Measurements from ENCODE around the gene GAN. TPM values are rescaled to one million over a fixed set of nuclear protein-coding genes. Genes with fewer than 3 reads are reported as not detected.

GAN gene
- polyA plus RNA-seq, 1 donor = 2.7 TPM

DNA sequence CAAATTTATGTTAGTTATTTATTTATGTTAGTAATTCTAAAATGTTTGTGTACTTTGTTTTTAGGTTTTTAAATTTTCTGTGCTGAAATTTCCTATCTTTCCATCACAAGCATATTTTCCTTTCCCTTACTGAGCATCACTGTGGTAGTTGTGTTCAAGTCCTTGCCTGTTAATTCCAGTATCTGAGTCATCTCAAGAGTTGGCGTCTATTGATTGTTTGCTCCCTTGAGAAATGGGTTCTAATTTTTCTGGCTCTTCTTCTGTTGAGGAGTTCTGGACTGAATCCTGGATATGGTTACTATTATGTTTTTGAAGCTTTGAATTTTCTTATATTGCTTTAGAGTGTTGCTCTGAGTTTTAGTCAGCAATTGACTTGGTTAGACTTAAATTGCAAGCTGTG, 56.3 kb downstream of the GAN start:
- Histone ChIP-seq H3K4me3 (ENCODE audit: low read length) (no peak overlapping the region), H3K36me3 (ENCODE audit: control insufficient read depth, insufficient read depth, low read length) (peaks cover 35% of the 10 kb centered on the region), H3K4me1 (ENCODE audit: control insufficient read depth, insufficient read depth, low read length) (no peaks in the 10 kb centered on the region), H3K9me3 (ENCODE audit: control insufficient read depth, low read depth, low read length) (no peaks in the 10 kb centered on the region), H3K27me3 (ENCODE audit: control insufficient read depth, insufficient read depth, low read length) (no peaks in the 10 kb centered on the region), H3K27ac (ENCODE audit: low read length) (no peak overlapping the region)
- WGBS (ENCODE audit: insufficient coverage, low lambda C conversion rate) = no CpG with 5 or more reads among the region's 1 CpG
- DNase-seq = no peak

DNA sequence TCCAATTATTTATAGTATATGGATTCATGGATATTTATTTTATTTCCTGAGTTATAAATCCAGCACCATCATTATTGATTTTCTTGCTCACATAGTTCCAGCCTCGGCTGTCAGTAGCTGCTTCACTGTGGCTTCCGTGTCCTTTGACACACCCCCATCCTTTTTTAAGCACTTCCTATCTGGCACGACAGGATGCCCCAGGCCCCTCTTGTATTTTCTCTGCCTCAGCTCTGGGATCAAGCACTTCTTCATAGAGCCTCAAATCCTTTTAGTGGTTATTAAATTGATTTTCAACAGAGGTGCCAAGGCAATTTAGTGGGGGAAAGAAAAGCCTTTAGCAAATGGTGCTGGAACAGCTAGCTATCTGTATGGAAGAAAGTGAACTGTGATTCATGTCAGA, 59.8 kb downstream of the GAN start:
- H3K4me3 ChIP-seq (ENCODE audit: low read length) = no peak overlapping the region
- no peaks in the 10 kb centered on the region for H3K9me3 ChIP-seq (ENCODE audit: control insufficient read depth, low read depth, low read length)
- DNase-seq = no peak
- no peaks in the 10 kb centered on the region for H3K4me1 ChIP-seq (ENCODE audit: control insufficient read depth, insufficient read depth, low read length)
- H3K27ac ChIP-seq (ENCODE audit: low read length) = no peak overlapping the region
- peaks cover 44% of the 10 kb centered on the region for H3K36me3 ChIP-seq (ENCODE audit: control insufficient read depth, insufficient read depth, low read length)
- WGBS (ENCODE audit: insufficient coverage, low lambda C conversion rate) = no CpG with 5 or more reads among the region's 3 CpGs
- H3K27me3 ChIP-seq (ENCODE audit: control insufficient read depth, insufficient read depth, low read length) = no peaks in the 10 kb centered on the region

DNA sequence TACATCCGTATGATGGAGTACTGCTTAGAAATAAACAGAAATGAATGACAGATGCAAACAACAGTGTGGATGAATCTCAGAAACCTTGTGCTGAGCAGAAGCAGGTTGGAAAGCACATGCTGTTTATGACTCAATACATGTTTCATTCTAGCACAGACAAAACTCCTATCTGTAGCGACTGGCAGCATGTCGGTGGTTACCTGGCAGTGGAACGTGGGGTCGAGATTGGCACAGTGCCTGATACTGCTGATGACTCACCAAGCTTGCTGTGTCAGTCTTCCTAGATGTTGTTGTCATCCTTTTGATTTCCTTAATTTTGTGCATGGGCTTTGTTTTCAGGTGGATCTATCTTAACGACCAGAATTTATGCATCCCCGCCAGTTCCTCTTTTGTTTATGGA, 62.1 kb downstream of the GAN start:
- H3K36me3 ChIP-seq (ENCODE audit: control insufficient read depth, insufficient read depth, low read length) = peaks cover 27% of the 10 kb centered on the region
- no peaks in the 10 kb centered on the region for H3K4me1 ChIP-seq (ENCODE audit: control insufficient read depth, insufficient read depth, low read length)
- WGBS (ENCODE audit: insufficient coverage, low lambda C conversion rate) = 100% methylated on average over 1 of the region's 7 CpGs
- DNase-seq = no peak
- H3K27me3 ChIP-seq (ENCODE audit: control insufficient read depth, insufficient read depth, low read length) = no peaks in the 10 kb centered on the region
- no peak overlapping the region for H3K4me3 ChIP-seq (ENCODE audit: low read length)
- no peak overlapping the region for H3K27ac ChIP-seq (ENCODE audit: low read length)
- no peaks in the 10 kb centered on the region for H3K9me3 ChIP-seq (ENCODE audit: control insufficient read depth, low read depth, low read length)

DNA sequence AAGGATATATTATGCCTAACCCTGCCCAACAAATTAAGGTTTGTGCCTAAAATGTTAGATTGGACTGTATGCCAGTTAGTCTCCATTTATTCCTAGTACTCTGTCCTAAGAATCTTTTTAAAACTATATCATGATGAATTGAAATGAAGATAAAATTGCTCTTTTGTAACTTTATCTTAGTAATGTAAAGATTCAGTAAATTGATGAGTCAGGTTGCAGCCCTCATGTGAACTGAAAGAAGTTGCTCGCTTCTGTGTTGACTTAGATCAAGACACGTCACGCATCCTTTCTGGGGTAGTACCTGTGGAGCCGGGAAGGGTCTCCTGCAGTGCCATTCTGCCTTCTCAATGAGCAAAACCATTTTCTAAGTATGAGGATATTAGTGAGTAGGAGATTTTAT, 63.3 kb downstream of the GAN start:
- Histone ChIP-seq H3K36me3 (ENCODE audit: control insufficient read depth, insufficient read depth, low read length) (peaks cover 24% of the 10 kb centered on the region), H3K27me3 (ENCODE audit: control insufficient read depth, insufficient read depth, low read length) (no peaks in the 10 kb centered on the region), H3K4me1 (ENCODE audit: control insufficient read depth, insufficient read depth, low read length) (no peaks in the 10 kb centered on the region), H3K4me3 (ENCODE audit: low read length) (no peak overlapping the region), H3K9me3 (ENCODE audit: control insufficient read depth, low read depth, low read length) (no peaks in the 10 kb centered on the region), H3K27ac (ENCODE audit: low read length) (no peak overlapping the region)
- no peak for DNase-seq
- WGBS (ENCODE audit: insufficient coverage, low lambda C conversion rate) = no CpG with 5 or more reads among the region's 4 CpGs

DNA sequence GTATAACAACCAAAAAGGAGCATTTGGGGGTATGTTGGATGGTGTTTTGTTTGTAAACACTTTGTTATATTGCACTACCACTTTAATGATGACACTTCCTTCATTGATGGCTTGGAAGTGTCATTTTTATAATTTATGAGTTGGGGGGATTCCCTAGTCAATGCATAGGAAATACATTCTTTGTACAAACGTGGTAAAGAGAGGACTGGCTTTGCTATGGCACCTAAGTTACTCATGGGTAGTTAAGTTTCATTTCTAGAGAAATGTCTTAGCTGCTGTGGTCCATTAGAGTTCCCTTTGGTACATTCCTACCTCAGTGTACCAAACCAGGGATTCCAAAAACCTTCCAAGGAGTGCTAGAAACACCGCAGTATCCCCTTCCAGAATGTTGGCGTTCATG, 66.2 kb downstream of the GAN start:
- no CpG with 5 or more reads among the region's 3 CpGs for WGBS (ENCODE audit: insufficient coverage, low lambda C conversion rate)
- Histone ChIP-seq H3K4me3 (ENCODE audit: low read length) (no peak overlapping the region), H3K27ac (ENCODE audit: low read length) (no peak overlapping the region), H3K27me3 (ENCODE audit: control insufficient read depth, insufficient read depth, low read length) (no peaks in the 10 kb centered on the region), H3K9me3 (ENCODE audit: control insufficient read depth, low read depth, low read length) (no peaks in the 10 kb centered on the region), H3K36me3 (ENCODE audit: control insufficient read depth, insufficient read depth, low read length) (peaks cover 21% of the 10 kb centered on the region), H3K4me1 (ENCODE audit: control insufficient read depth, insufficient read depth, low read length) (no peaks in the 10 kb centered on the region)
- no peak for DNase-seq

DNA sequence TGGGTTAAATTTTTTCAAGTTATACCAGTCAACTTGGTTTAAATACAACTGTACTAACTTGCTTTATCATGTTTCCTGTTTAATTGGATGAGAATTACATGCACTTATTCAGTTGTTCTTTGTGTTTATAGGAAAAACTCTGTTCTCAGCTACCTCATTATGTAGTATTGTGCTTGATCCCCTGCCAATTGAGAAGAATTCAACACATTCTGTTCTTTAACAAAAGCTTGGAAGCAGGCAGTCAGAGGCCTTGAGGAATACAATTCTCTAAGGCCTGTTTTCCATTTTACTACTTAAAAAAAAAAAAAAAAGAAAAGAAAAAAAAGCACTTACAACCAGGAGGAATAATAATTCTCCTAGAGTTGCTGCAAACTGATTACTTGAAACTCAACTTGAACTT, 69.2 kb downstream of the GAN start:
- H3K9me3 ChIP-seq (ENCODE audit: control insufficient read depth, low read depth, low read length) = peaks cover 3% of the 10 kb centered on the region
- H3K27ac ChIP-seq (ENCODE audit: low read length) = no peak overlapping the region
- peak in 1 of 2 donors; percentile 10 for DNase-seq

DNA sequence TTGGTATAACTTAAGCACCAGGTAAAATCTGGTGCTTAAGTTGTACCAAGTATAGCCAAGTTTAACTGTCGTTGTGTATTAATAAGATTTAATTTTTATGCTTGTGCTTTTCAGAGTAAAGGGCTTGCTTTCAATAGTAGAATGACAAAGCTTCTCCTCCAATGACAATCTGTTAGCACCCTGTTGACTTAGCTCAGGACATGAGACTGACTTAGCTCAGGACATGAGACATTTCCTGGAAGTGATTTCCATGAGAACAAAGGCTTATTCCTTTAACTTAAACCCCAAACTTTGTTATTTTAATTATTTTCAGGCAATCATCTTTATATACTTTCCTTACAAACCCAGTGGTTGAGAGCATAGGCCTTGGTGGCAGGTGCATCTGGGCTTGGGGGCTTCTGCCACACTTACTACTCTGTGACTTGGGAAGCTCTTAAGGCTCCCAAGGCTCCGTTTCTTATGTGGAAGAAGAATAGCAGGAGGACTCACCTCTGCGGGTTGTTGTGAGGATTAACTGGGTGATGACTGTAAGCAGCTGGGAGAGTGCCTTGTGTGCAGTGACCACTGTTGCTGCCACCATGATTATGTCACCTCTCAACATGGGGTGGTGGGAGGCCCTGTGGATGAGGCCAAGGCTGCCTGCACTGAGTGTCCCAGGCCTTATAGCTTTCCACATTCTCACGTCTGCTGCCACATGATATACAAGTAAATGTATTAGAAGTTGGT, 70.4 kb downstream of the GAN start:
- WGBS (ENCODE audit: insufficient coverage, low lambda C conversion rate) = no CpG with 5 or more reads among the region's 4 CpGs
- Histone ChIP-seq H3K9me3 (ENCODE audit: control insufficient read depth, low read depth, low read length) (peaks cover 3% of the 10 kb centered on the region), H3K4me1 (ENCODE audit: control insufficient read depth, insufficient read depth, low read length) (no peaks in the 10 kb centered on the region), H3K27ac (ENCODE audit: low read length) (no peak overlapping the region), H3K36me3 (ENCODE audit: control insufficient read depth, insufficient read depth, low read length) (peaks cover 7% of the 10 kb centered on the region), H3K27me3 (ENCODE audit: control insufficient read depth, insufficient read depth, low read length) (no peaks in the 10 kb centered on the region), H3K4me3 (ENCODE audit: low read length) (no peak overlapping the region)
- no peak for DNase-seq

More for the DNA sequence above, 69.2 kb downstream of the GAN start:
- Histone ChIP-seq H3K27me3 (ENCODE audit: control insufficient read depth, insufficient read depth, low read length) (no peaks in the 10 kb centered on the region), H3K4me3 (ENCODE audit: low read length) (no peak overlapping the region), H3K4me1 (ENCODE audit: control insufficient read depth, insufficient read depth, low read length) (no peaks in the 10 kb centered on the region), H3K36me3 (ENCODE audit: control insufficient read depth, insufficient read depth, low read length) (peaks cover 8% of the 10 kb centered on the region)

DNA sequence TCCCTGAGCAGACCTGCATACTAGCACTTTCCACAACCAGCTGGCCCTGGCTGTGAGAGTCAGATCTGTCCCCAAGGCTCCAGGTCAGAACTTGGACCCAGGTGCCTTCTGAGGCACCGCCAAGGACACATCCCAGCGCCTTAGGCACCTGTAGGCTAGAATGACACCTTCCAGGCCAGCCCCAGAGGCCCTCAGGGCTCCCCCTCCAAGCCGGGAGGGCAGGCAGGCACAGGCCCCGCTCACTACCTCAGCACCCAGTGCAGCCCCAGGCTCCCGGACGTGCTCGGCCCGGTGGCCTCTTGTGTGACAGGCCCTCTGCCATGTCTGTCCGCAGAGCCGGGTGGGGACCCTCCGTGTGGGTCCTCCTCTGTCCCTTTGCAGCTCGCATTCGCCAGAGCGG, 73.6 kb downstream of the GAN start:
- no peaks in the 10 kb centered on the region for H3K27me3 ChIP-seq (ENCODE audit: control insufficient read depth, insufficient read depth, low read length)
- no peak overlapping the region for H3K27ac ChIP-seq (ENCODE audit: low read length)
- no peaks in the 10 kb centered on the region for H3K4me1 ChIP-seq (ENCODE audit: control insufficient read depth, insufficient read depth, low read length)
- H3K4me3 ChIP-seq (ENCODE audit: low read length) = no peak overlapping the region
- no peak for DNase-seq
- 80% methylated on average over 2 of the region's 14 CpGs for WGBS (ENCODE audit: insufficient coverage, low lambda C conversion rate)
- H3K36me3 ChIP-seq (ENCODE audit: control insufficient read depth, insufficient read depth, low read length) = peaks cover 19% of the 10 kb centered on the region
- peaks cover 3% of the 10 kb centered on the region for H3K9me3 ChIP-seq (ENCODE audit: control insufficient read depth, low read depth, low read length)

DNA sequence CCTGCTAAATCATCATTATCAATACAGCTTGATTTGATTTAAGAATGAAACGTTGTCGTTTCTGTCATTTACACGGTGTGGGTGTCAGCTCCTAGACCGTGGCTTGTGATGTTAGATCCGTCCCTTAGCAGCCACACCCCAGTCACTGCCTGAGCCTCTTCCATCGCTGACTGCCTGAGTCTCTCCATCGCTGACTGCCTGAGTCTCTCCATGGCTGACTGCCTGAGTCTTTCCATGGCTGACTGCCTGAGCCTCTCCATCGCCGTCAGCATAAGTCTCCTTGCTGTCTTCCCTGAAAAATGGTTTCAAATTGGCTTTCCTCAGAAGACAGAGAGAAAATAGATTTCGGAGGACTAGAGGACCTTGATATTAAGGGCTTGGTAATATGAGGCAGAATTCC, 76.1 kb downstream of the GAN start:
- H3K4me1 ChIP-seq (ENCODE audit: control insufficient read depth, insufficient read depth, low read length) = no peaks in the 10 kb centered on the region
- H3K4me3 ChIP-seq (ENCODE audit: low read length) = no peak overlapping the region
- peaks cover 3% of the 10 kb centered on the region for H3K9me3 ChIP-seq (ENCODE audit: control insufficient read depth, low read depth, low read length)
- no peak overlapping the region for H3K27ac ChIP-seq (ENCODE audit: low read length)
- no peaks in the 10 kb centered on the region for H3K27me3 ChIP-seq (ENCODE audit: control insufficient read depth, insufficient read depth, low read length)
- peaks cover 19% of the 10 kb centered on the region for H3K36me3 ChIP-seq (ENCODE audit: control insufficient read depth, insufficient read depth, low read length)
- no CpG with 5 or more reads among the region's 10 CpGs for WGBS (ENCODE audit: insufficient coverage, low lambda C conversion rate)
- DNase-seq = no peak

DNA sequence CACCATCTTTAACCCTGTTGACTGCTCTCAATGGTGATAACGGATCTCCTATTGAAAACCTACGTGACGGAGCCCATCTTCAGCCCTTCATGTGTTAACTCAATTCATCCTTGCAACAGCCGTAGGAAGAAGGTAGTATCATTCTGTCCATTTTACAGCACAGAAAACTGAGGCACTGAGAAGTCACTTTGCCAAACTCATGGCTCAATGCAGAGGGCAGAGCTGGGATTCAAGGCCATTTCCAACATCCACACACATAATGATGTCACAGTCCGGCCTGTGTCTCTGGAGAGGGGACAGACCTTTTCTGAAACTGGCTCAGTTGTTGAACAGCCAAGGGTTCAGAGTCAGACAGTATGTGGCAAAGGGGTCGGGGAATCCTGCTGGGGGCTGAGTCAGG, 77.2 kb downstream of the GAN start:
- Histone ChIP-seq H3K27ac (ENCODE audit: low read length) (no peak overlapping the region), H3K36me3 (ENCODE audit: control insufficient read depth, insufficient read depth, low read length) (peaks cover 19% of the 10 kb centered on the region)
- WGBS (ENCODE audit: insufficient coverage, low lambda C conversion rate) = no CpG with 5 or more reads among the region's 6 CpGs

DNA sequence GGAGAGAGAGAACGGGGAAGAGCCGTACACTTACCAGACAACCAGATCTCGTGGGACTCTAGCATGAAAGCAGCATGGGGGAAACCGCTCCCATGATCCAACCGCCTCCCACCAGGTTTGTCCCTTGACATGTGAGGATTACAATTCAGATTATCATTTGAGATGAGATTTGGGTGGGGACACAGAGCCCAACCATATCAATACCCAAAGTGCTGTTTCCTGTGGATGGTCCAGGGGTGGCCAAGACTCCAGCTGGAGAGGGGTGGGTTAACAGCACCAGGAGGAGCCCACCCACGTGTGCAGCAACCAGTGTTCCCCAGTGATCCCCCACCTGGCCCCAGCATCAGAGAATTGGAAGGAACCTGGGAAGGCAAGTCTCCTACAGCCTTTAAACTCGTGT, 79.7 kb downstream of the GAN start:
- no peaks in the 10 kb centered on the region for H3K9me3 ChIP-seq (ENCODE audit: control insufficient read depth, low read depth, low read length)
- H3K4me1 ChIP-seq (ENCODE audit: control insufficient read depth, insufficient read depth, low read length) = no peaks in the 10 kb centered on the region
- 100% methylated on average over 1 of the region's 7 CpGs for WGBS (ENCODE audit: insufficient coverage, low lambda C conversion rate)
- H3K36me3 ChIP-seq (ENCODE audit: control insufficient read depth, insufficient read depth, low read length) = peaks cover 14% of the 10 kb centered on the region
- H3K27ac ChIP-seq (ENCODE audit: low read length) = no peak overlapping the region
- H3K27me3 ChIP-seq (ENCODE audit: control insufficient read depth, insufficient read depth, low read length) = no peaks in the 10 kb centered on the region
- H3K4me3 ChIP-seq (ENCODE audit: low read length) = no peak overlapping the region
- no peak for DNase-seq

More for the DNA sequence above, 77.2 kb downstream of the GAN start:
- Histone ChIP-seq H3K4me3 (ENCODE audit: low read length) (no peak overlapping the region), H3K27me3 (ENCODE audit: control insufficient read depth, insufficient read depth, low read length) (no peaks in the 10 kb centered on the region), H3K4me1 (ENCODE audit: control insufficient read depth, insufficient read depth, low read length) (no peaks in the 10 kb centered on the region), H3K9me3 (ENCODE audit: control insufficient read depth, low read depth, low read length) (peaks cover 3% of the 10 kb centered on the region)
- DNase-seq = no peak
